NCI-H524 (cell line): ENCODE measurements around the gene PELI1.

ENCODE experiments used
- DNase-seq, 2 experiments: peaks; one replicate each; lab custom pipeline; 2025; lab: John Stamatoyannopoulos, UW

Gene PELI1, protein sequence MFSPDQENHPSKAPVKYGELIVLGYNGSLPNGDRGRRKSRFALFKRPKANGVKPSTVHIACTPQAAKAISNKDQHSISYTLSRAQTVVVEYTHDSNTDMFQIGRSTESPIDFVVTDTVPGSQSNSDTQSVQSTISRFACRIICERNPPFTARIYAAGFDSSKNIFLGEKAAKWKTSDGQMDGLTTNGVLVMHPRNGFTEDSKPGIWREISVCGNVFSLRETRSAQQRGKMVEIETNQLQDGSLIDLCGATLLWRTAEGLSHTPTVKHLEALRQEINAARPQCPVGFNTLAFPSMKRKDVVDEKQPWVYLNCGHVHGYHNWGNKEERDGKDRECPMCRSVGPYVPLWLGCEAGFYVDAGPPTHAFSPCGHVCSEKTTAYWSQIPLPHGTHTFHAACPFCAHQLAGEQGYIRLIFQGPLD

DNA sequence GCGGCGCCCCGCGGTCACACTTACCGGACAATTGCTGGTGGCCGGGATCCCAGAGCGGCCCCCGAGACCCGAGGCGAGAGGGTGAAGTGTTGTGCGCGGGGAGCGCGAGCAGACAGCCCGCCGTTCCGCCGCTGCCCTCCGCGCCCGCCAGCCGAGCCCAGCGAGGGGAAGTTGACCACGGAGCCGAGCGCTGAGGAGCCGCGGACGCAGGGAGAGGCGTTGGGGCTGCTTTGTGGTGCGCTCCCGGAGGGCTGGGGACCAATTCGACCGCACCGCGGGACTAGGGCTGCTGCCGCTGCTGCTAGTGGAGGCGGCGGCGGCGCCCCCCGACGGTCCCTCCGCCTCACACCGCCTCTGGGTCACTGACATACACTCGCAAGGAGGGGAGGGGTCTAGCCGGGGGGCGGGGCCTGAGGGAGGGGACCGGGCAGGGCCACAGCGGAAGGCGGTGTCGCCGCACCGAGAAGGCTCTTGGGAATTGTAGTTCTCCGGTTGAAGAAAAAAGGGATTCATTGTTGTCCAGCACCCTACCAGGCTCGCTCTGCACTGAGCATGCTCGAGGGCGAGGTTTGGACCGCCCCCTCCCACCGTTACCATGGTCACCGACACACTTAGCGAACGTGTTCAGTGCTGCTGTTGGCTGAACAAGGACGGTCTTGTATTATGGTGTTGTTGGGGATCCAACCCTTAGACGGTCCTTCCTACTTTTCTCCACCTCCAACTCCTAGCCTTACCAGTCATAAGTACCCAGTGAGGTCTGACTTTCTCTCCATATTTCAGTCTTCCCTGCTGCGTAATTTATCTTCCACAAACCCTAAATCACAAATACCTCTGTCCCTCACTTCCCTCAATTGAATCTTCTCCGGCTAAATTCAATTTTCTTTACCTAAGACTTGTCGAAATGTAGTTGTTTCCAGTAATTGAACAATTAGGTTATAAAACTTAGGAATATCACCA, at the start of gene PELI1:
PELI1 (minus strand) TSS at position 364 of the 957 bp plus-strand sequence. CDS start 36,110 bp downstream, outside the sequence.
- peak; percentile 94 to 97 for DNase-seq

DNA sequence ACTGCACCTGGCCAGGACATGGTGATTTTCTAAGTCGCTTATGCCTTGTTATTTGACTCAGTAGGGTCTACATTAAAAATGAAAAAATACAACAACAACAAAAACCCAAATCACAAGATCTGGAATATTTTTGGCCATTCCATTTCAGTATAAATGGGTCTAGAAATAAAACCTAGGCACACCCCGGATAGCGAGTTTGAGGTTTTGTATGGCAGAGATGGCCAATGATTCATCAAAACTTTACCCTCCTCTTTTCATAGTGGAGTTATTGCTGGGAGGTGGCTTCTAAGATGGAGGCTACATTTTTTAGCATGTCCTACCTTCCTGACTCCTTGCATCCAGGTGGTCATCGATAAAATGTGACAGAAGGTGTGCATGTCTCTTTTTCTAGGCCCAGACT, 49.3 kb upstream of the PELI1 start:
- DNase-seq: no peak

DNA sequence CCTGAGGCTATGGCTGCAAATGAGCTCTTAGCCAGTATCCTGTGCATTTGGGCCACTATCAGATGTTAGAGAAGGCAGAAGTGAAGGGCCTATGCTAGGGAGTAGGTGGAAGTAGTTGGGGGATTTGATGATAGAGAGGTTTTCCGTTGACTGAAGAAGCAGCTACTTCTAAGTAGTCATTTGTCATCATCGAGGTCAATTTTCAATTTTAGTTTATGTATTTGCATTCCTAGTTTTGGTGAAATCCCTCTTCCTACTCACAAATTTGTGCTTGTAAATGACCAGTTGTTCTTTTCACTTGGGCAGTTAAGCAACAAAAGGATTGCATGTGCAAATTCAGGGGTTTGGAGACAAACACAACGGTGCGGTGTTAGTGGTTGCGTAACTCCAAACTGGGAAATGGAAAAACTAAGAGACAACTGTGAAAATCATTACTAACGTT, 48.5 kb upstream of the PELI1 start:
- no peak for DNase-seq

DNA sequence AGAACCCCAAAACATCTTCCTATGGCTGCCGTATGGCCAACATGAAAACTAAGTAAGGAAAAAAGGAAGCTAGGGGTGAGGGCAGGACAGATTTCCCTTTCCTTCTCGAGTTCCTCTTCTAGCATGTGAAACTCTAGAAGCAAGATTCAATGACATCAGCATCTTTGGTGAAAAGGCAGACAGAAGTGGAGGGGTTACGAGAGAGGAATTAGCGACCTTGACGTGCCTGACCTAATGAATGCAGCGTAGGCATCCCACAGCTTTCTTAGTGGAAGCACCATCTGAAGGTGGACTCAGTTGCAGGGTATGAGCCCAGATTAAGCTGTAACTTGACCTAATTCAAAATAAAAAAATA, 47.9 kb upstream of the PELI1 start:
- DNase-seq: no peak

DNA sequence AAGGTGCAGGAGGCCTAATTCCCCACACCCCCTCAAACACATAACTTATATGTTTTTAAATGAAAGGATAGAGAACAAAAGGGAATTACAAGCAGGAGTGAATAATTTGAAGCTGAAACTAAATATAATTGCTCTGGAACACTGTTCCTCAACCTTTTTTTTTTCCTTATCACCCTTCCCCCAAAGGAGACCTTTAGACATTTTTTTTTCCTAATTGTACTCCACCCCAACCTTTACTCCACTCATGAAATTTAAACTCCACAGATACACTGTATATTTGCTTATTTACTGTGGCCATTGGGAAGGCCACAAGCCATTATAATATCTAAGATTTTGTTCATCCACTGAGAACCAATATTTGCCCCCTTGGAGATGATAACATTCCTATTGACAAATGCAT, 45.4 kb upstream of the PELI1 start:
- no peak for DNase-seq

DNA sequence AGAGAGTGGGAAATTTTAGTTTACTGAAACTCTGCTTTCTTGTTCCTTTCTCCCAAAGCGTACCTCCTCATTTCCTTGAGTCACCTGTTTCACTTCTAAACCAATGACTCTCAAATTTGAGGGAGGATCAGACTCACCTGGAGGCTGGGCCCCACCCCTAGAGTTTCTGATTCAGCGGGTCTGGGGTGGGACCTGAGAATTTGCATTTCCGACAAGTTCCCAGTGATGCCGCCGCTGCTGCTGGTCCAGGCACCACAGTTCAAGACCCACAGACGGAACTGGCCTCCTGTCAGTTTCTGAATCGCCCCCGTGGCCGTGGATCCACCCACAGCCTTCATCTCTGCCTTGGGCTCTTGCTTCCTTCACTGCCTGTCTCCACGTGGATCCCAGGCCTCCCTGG, 44.9 kb upstream of the PELI1 start:
- DNase-seq: no peak

DNA sequence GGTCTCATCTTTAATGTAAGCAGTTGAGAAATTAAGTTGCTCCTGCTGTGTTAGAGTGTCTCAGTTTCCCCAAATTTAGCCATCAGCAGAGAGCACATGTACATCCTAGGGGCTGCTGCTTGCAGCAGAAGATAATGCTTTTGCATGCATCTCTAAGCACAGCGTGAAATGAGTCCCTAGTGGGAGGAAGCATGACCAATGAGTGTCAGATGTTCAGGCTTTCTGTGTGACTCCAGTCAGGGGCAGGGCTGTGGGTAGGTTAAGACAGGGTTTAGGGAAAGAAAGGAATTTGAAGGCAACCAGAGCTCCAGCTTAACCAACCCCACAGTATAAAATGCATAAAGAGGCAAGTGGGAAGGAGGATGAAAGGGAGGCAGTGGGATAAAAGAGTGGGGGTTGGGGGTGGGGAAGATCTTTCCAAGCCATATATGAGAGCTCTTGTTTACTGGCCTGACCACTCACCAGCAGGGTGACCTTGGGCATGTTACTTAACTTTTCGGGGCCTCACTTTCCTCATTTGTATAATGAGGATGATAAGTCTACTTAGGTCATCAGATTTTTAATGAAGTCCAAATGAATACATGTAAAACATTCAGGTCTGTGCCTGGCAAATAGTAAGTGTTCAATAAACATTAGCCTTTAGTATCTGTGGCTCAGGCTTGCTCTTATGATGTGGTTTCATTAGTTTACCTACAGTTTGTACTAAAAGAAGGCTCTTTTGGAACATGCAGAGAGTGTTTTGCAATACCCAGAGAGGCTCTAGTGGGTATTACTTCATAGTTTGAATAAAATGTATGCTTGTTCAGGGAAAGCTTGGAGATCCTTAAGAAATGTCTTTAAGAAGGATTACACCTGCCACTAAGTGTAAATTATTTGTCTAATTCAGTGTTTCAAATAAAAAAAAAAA, 42.7 kb upstream of the PELI1 start:
- DNase-seq: no peak

DNA sequence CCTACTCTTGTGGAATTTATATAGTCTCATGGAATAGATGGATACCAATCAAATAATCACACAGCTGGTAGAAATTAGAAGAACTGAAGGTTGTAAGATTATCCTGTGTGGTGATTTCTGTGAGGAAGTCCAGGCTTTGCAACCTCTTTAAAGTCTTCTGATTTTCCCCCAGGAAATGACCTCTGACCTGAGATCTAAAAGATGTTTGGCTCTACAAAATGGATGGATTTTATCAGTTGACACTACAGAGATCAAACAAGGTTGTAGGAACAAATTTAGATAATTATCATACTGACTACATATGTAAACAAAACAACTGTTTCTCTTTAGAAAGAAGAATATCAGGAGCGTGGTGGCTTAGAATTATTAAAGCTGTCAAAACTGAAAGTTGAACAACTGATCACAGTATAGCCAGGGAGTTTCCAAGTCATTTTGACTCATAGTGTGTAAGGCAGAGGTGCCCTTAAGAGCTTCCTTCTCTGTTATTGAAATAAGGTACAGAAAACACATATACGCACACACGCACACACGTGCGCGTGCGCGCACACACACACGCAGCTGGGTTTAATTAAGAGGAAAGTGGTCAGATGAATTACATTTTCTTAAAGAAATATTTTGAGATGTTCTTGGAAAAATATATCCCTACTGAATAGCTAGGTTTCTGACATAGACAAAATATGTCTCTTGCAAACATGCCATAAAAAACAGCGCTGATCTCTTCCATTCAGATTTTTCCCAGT, 35.5 kb upstream of the PELI1 start:
- DNase-seq: no peak

DNA sequence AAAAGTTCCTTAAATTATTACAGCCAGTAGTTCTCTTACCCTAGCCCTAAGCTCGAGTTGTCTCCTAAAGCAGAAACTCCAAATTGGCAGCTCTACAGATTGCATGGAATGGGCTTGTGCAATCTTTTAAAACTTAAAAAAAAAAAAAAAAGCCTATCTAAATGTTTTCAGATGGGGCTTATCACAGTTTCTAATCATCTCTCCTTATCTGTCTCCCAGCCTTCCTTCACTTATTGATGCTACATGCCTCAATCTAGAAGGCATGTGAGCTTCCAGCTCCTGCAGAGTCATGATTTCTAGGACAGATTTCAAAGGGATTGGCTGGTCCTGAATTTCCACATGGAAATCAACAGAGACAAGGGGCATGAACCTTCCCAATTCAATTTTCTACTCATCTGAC, 33.1 kb upstream of the PELI1 start:
- DNase-seq: no peak

DNA sequence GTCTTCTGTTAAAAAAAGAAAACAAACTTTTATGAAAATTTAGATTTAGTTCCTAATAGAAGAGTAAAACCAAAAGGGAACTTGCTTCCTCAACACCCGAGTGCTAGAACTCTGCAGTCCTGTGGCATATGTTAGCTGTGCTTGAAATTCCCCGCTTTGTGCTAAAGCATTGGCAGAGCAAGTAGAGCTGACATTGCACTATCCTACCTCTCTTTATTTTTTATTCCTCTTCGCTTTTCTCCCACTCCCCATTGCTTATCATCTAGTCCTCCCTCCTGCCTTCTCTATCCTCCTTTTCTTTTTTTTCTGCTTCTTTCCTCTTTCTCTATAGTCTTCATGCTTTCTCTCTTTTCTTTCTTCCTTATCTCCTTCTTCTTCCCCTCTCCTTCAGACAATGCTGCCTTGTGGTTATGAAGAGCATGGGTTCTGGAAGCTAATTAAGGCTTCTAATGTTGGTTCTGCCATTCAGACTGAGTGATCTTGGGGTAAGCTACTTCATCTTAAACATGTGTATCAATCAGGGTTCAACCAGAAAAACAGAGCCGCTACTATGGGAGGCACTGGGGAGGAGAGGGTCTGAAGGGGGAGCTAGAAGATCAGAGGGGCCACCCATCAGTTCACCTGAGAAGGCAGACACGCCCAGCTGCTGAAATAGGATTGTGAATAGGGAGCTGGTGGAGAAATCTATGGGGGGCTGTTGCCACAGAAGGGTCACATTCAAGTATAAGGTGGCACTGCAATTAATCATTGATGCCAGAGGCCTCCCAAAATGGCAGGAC, 31.4 kb upstream of the PELI1 start:
- no peak for DNase-seq

DNA sequence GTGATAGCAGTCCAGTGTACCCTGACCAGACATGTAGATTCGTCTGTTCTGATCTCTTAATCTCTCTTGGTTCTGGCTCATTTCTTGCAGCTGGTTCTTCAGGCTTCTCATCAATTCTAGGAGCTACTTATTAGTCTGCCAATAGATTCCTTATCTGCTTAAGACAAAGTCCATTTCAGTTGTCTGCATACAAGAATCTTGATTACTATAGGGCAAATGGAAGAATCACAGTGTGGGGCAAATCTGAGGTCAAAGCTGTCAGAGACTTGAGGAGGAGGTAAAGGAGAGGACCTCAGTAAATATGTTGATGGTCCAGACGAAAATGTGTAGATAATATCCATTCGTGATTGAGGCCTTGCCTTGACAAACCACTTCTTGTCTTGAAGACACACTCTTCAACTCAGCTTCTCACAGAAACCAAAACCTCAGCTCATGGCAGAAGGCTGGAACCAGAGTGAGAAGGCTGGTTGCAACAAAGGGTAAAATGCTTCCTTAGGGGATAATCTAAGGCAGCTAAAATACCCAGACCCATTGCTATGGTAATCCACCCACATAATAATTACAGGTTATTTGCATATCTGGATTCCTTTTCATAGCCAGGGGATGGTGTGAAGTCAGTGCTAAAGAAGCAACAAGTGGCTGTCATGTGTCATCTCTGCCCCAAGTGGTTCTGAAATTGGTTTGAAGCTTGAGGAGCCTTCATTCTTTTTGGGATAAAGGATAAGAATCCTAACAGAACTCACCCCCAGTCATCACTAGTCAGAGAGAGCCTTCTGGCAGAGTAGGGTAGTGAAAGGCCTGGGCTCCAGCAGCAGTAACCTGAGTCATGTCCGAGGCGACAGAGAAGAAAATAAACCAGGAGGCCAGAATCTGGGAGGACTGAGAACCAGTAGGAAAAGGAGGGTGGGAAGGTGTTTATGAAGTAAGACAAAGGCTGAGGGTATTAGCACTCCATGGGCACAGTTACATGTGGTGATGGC, 29.2 kb upstream of the PELI1 start:
- DNase-seq: no peak

DNA sequence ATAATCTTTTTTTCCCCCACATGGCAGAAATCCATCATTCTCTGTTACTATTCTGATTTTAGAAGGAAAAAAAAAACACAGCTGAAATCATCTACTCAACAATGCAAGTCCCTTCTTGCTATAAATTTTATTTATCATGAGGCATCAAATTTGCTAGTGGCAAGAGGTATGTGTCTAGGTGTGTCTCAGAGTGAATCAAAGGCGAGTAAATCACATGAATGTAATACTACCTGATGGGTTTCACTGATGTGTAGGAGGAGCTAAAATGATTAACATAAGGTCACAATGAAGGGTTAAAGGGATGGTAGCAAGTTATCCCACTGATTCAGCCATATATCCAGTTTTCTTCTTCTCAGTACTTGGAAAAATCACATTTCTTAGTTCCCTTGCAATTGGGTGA, 24.5 kb upstream of the PELI1 start:
- no peak for DNase-seq

DNA sequence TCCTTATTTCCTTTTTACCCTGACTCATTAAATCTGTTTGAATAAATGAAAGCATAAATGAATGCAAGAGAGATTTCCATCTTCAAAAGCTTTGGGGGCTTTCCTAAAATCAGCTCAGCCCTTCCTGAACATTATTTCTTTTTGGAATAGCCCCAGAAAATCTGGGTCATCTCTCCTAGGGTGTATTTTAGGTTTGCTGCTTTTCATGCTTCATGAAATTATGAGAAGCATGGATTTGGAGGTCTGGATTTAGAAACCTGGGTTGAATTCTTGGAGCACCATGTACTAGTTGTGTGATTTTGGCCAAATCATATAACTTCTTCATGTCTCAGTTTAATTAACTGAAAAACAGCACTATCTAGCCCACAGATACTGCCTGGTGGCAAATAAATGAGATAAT, 24.0 kb upstream of the PELI1 start:
- DNase-seq: no peak

DNA sequence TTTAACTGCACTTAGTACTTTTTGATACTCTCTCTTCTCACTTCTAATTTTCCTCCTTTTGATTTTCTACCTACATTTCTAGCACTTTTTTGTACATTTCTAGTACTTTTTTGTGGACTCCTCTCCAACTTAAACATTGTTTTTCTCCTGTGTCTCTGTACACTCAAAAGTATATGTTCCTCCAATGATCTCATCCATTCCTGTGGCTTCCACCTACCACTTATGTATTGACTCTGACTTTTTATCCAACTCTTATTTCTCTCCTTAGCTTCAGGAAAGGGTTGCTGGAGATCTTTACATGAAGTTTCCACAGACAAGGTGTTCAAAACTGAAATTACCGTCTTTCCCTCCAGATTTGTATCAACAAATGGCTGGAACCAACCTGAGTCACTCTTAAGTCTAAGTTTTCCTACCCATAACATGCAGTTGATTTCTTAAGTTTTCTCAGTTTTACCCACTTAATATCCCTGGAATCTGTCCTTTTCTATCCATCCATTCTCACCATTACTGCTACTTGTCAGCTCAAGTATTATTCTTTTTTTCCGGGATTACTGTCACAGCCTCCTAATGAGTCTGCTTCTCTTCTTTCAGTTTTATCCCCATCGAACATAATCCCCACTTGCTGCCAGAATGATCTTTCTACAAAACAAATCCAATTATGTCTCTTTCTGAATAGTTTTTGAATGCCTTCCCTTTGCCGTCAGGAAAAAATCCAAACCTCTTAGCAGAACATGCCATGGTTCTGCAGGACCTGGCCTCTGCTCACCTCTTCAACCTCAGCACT, 22.6 kb upstream of the PELI1 start:
- DNase-seq: peak; percentile 30 to 83

DNA sequence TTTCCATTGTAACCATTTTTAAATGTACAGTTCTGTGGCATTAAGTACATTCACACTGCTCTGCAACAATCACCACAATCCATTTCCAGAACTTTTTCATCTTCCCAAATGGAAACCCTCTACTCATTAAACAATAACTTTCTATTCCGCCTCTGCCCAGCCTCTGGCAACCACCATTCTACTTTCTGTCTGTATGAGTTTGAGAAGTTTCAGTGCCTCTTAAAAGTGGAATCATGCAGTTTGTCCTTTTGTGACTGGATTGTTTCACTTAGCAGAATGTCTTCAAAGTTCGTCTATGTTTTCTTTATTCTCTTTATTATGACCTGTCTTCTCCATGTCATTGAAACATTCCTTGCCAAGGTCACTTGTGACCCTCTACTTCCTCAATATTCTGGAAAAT, 22.0 kb upstream of the PELI1 start:
- DNase-seq: no peak

DNA sequence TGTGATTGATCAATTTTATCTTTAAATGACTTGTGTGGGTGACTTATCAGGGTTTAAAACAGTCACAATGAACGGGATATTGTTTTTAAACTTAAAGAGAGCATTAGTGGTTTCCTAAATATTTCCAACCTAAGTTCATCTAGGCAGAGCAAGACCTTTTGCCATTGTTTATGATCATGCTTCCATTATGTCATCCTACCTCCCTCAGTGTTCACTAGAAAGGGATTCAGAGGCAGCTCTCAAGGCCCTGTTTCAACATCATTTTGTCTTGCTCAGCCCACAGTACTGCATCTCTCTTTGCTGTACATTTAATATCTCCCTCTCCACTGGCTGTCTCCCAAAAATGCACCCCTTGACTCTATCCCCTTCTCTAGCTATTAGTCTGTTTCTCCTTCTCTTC, 21.5 kb upstream of the PELI1 start:
- DNase-seq: no peak

DNA sequence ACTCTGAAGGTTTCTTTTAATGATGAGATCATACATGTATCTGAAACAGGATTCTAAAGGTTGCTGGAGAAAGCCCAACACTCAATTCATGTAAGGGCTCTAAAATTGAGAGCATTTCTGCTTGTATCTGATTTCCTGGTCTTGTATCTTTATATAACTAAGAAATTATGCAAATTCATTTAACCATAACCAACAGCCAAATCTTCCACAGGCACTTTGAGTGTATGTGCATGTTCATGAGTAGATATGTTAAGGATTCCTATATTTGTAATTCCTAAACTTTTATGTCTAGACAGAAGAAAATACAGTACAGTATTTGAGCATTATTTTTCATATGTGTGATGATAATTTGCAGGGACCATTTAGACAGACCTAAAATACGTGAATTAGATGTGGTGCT, 20.4 kb upstream of the PELI1 start:
- DNase-seq: no peak

DNA sequence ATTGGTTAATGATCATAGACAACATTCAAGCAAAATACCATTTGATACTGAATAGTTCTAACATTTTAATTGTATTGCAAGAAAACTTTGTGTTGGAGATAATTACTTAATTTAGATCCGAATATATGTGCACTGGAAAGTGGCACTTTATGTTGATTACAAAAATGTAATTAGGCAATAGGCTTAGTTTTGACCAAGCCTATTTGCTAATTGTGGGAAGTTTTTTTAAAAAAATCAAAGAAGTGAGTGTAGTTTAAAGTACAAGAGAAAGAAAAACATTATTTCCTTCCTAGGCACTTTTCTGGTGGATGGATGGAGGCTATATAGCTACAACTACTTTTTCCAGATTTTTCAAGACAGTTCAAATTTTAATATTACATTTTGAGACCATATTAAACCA, 18.3 kb upstream of the PELI1 start:
- DNase-seq: no peak
